Measurements from ENCODE around the gene CHRNB1. TPM values are rescaled to one million over a fixed set of nuclear protein-coding genes. Genes with fewer than 3 reads are reported as not detected.

Gene CHRNB1
- total RNA-seq, 2 experiments from 2014 or later: 13.2 to 13.4 TPM

GRCh38 chr17:7497228-7497627 is 52.4 kb downstream of the CHRNB1 start:
- Histone ChIP-seq H3K9me3 (ENCODE audit: low read length) (no peaks in the 10 kb centered on the region), H4K20me1 (ENCODE audit: insufficient read depth, low read length) (no peaks in the 10 kb centered on the region; the same call in 1 of the 2 replicates), H2AFZ (ENCODE audit: low read length) (no peak overlapping the region), H3K79me2 (ENCODE audit: insufficient read depth, low read depth, low read length) (peaks cover 39% of the 10 kb centered on the region), H3K4me1 (ENCODE audit: insufficient read depth, low read length, poor library complexity, severe bottlenecking) (no peaks in the 10 kb centered on the region), H3K4me2 (ENCODE audit: low read length) (no peak overlapping the region), H3K27ac (ENCODE audit: low read depth, low read length, poor library complexity, severe bottlenecking) (no peak overlapping the region), H3K4me3 (ENCODE audit: low read depth, low read length, poor library complexity, severe bottlenecking) (no peak overlapping the region), H3K36me3 (ENCODE audit: insufficient read depth, low read length) (peaks cover 94% of the 10 kb centered on the region), H3K9me2 (ENCODE audit: insufficient read depth, low read length) (no peaks in the 10 kb centered on the region)
- intact Hi-C loops (cut with micrococcal nuclease; ENCODE audit: unreplicated experiment): no loop called here
- no peak for DNase-seq (ENCODE audit: low spot score)
- BruUV-seq (replicated peaks): no TSS peak
- TF ChIP-seq EZH2phosphoT487 (IDR thresholded peaks at IDR 0.05; ENCODE audit: borderline replicate concordance, low read depth, low read length) (no peak), CTCF (conservative IDR thresholded peaks at IDR 0.05; ENCODE audit: low read length) (no peak)
- ChIA-PET POLR2A (no interaction called here), CTCF (ENCODE audit: unreplicated experiment) (interaction anchor here (0.8 kb wide), 1 partner anchor 57 kb away, joined by 4 read pairs; no protein-coding TSS in a partner anchor)

GRCh38 chr17:7497636-7498035 is 52.8 kb downstream of the CHRNB1 start:
- intact Hi-C loops (cut with micrococcal nuclease; ENCODE audit: unreplicated experiment): no loop called here
- no TSS peak for BruUV-seq (replicated peaks)
- Histone ChIP-seq H3K9me3 (ENCODE audit: low read length) (no peaks in the 10 kb centered on the region), H3K9me2 (ENCODE audit: insufficient read depth, low read length) (no peaks in the 10 kb centered on the region), H2AFZ (ENCODE audit: low read length) (no peak overlapping the region), H3K4me1 (ENCODE audit: insufficient read depth, low read length, poor library complexity, severe bottlenecking) (no peaks in the 10 kb centered on the region), H3K27ac (ENCODE audit: low read depth, low read length, poor library complexity, severe bottlenecking) (no peak overlapping the region), H4K20me1 (ENCODE audit: insufficient read depth, low read length) (no peaks in the 10 kb centered on the region; the same call in 1 of the 2 replicates), H3K4me3 (ENCODE audit: low read depth, low read length, poor library complexity, severe bottlenecking) (no peak overlapping the region), H3K4me2 (ENCODE audit: low read length) (no peak overlapping the region), H3K36me3 (ENCODE audit: insufficient read depth, low read length) (peaks cover 95% of the 10 kb centered on the region), H3K79me2 (ENCODE audit: insufficient read depth, low read depth, low read length) (peaks cover 35% of the 10 kb centered on the region)
- TF ChIP-seq EZH2phosphoT487 (IDR thresholded peaks at IDR 0.05; ENCODE audit: borderline replicate concordance, low read depth, low read length): no peak
- DNase-seq (ENCODE audit: low spot score): no peak
- ChIA-PET CTCF (ENCODE audit: unreplicated experiment) (interaction anchor here (0.8 kb wide), 1 partner anchor 56 kb away, joined by 4 read pairs; no protein-coding TSS in a partner anchor), POLR2A (no interaction called here)

GRCh38 chr17:7499161-7499560 is 54.3 kb downstream of the CHRNB1 start:
- no peak overlapping the region for H2AFZ ChIP-seq (ENCODE audit: low read length)
- H4K20me1 ChIP-seq (ENCODE audit: insufficient read depth, low read length): no peaks in the 10 kb centered on the region
- POLR2A ChIA-PET: no interaction called here
- H3K4me1 ChIP-seq (ENCODE audit: insufficient read depth, low read length, poor library complexity, severe bottlenecking): no peaks in the 10 kb centered on the region
- H3K9me3 ChIP-seq (ENCODE audit: low read length): no peaks in the 10 kb centered on the region
- H3K4me3 ChIP-seq (ENCODE audit: low read depth, low read length, poor library complexity, severe bottlenecking): no peak overlapping the region
- CTCF ChIA-PET (ENCODE audit: unreplicated experiment): no interaction called here
- BruUV-seq (replicated peaks): no TSS peak
- no peak overlapping the region for H3K27ac ChIP-seq (ENCODE audit: low read depth, low read length, poor library complexity, severe bottlenecking)
- intact Hi-C loops (cut with micrococcal nuclease; ENCODE audit: unreplicated experiment): no loop called here
- no peaks in the 10 kb centered on the region for H3K9me2 ChIP-seq (ENCODE audit: insufficient read depth, low read length)
- no peak for TF ChIP-seq CTCF (conservative IDR thresholded peaks at IDR 0.05; ENCODE audit: low read length)
- no peak for TF ChIP-seq EZH2phosphoT487 (IDR thresholded peaks at IDR 0.05; ENCODE audit: borderline replicate concordance, low read depth, low read length)
- H3K36me3 ChIP-seq (ENCODE audit: insufficient read depth, low read length): peaks cover 96% of the 10 kb centered on the region
- H3K4me2 ChIP-seq (ENCODE audit: low read length): no peak overlapping the region
- H3K79me2 ChIP-seq (ENCODE audit: insufficient read depth, low read depth, low read length): peaks cover 20% of the 10 kb centered on the region
- no peak for DNase-seq (ENCODE audit: low spot score)

Measured in OCI-LY7 (cell line).